Choroid plexus epithelial cell (primary cell): Measurements from ENCODE around the gene GLIS2.

ENCODE experiments used
- DNase-seq: peaks from one replicate; pipeline ENCODE4 v3.0.0-alpha.2; 2010; ENCODE audit warnings: low read depth
- H3K4me3 ChIP-seq: 2 replicates; pipeline ENCODE4 v1.5.1; 2011; ENCODE audit warnings: low read depth, mild to moderate bottlenecking, control low read depth, low read length, moderate library complexity
- TF ChIP-seq, protein P1 (sequence below): conservative IDR thresholded peaks from 2 replicates; pipeline ENCODE4 v1.5.1; 2011; ENCODE audit warnings: low read depth, mild to moderate bottlenecking, control low read depth, inconsistent platforms, low read length, moderate library complexity

GLIS2 gene

DNA sequence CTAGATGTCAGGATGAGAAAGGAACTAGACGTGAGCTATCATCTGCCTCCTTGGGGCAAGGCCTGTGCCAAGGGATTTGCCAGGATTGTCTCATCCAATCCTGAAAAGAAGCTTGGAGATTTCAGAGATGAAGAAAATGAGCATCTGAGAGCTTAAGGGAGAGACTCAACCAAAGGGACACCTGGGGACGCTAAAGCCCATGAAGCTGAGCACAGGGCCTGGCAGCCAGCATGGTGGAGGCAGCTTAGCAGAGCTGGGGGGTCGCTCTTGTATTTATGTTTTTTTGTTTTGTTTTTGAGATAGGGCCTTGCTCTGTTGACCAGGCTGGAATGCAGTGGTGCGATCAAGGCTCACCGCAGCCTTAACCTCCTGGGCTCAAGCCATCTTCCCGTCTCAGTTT, 18.4 kb upstream of the GLIS2 start:
- no peak for DNase-seq
- TF ChIP-seq, protein P1, sequence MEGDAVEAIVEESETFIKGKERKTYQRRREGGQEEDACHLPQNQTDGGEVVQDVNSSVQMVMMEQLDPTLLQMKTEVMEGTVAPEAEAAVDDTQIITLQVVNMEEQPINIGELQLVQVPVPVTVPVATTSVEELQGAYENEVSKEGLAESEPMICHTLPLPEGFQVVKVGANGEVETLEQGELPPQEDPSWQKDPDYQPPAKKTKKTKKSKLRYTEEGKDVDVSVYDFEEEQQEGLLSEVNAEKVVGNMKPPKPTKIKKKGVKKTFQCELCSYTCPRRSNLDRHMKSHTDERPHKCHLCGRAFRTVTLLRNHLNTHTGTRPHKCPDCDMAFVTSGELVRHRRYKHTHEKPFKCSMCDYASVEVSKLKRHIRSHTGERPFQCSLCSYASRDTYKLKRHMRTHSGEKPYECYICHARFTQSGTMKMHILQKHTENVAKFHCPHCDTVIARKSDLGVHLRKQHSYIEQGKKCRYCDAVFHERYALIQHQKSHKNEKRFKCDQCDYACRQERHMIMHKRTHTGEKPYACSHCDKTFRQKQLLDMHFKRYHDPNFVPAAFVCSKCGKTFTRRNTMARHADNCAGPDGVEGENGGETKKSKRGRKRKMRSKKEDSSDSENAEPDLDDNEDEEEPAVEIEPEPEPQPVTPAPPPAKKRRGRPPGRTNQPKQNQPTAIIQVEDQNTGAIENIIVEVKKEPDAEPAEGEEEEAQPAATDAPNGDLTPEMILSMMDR, result no peak
- no peak overlapping the region for H3K4me3 ChIP-seq

GRCh38 chr16:4298761-4299522, 16.9 kb upstream of the GLIS2 start:
- TF ChIP-seq, protein P1, result no peak
- H3K4me3 ChIP-seq, result no peak overlapping the region
- peak; percentile 84 for DNase-seq

GRCh38 chr16:4301177-4301576, 14.7 kb upstream of the GLIS2 start:
- TF ChIP-seq, protein P1, result no peak
- no peak for DNase-seq
- H3K4me3 ChIP-seq, result no peak overlapping the region

DNA sequence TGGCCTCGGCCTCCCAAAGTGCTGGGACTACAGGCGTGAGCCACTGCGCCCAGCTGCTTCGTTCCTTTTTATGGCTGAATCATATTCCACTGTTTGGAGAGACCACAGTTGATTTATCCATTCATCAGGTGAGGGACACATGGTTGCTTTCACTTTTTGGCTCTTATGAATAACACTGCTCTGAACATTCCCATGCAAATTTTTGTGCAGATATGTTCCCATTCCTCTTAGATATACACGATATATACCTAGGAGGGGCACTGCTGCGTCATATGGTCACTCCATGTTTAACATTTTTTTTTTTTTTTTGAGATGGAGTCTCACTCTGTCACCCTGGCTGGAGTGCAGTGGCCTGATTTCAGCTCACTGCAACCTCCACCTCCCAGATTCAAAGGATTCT, 13.9 kb upstream of the GLIS2 start:
- TF ChIP-seq, protein P1, result no peak
- H3K4me3 ChIP-seq, result no peak overlapping the region
- no peak for DNase-seq

DNA sequence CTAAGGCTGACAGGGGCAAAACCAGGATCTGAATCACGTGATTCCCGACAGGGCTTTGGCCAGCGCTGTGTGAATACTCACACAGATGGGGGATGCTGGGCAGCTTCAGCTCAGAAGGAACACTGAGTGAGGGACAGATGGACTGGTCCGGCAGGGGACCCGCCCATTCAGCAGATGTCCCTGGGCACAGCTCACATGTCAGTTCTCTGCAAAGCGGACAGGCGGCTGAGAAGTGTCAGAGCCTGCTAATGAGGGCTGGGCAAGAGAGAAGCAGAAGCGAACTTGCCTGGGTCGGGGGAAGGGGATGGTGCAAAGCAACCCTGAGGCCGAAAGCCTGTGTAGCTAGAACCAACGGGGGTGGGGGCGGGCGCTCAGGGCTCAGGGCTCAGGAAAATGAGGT, 11.9 kb upstream of the GLIS2 start:
- TF ChIP-seq, protein P1, result no peak
- no peak for DNase-seq
- no peak overlapping the region for H3K4me3 ChIP-seq

DNA sequence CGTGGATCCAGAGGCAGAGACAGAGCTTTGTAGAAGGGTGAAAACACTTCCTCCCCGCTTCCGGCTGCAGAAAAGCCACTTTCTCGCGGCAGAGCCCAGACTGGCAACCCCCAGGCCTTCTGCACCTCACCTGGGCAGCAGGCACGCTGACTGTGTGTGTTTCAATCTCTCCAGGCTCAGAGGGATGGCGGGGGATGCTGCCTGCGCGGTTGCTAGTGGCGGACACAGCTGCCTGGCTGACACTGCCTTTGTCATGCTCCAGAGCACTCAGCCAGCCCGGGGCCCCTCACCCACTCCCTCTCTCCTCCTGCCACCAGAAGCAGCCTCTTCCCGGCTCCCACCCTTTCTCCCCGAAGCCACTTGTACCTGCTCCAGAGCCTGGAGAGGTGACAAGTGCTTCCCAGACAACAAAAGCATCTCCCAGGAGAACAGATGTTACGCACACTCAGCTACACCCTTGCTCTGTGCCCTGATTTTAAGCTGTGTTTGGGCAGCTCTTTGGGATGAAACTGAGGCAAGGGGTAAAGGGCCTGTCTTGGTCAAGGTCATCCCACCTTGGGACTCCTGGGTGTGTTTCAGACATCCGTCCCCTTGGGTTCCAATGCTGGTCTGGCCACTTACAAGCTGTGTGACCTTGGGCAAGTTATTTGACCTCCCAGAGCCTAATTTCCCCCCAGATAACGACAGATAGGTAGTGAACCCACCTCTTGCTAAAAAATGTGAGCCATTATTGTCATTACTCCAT, 9.2 kb upstream of the GLIS2 start:
- peak overlapping the region; percentile 50 for H3K4me3 ChIP-seq
- TF ChIP-seq, protein P1, result no peak
- DNase-seq, result no peak
